ENCODE data around the gene SYNJ2.
A peak's percentile ranks its signal among the peaks of the same experiment; 100 is the strongest.

SYNJ2 gene

DNA sequence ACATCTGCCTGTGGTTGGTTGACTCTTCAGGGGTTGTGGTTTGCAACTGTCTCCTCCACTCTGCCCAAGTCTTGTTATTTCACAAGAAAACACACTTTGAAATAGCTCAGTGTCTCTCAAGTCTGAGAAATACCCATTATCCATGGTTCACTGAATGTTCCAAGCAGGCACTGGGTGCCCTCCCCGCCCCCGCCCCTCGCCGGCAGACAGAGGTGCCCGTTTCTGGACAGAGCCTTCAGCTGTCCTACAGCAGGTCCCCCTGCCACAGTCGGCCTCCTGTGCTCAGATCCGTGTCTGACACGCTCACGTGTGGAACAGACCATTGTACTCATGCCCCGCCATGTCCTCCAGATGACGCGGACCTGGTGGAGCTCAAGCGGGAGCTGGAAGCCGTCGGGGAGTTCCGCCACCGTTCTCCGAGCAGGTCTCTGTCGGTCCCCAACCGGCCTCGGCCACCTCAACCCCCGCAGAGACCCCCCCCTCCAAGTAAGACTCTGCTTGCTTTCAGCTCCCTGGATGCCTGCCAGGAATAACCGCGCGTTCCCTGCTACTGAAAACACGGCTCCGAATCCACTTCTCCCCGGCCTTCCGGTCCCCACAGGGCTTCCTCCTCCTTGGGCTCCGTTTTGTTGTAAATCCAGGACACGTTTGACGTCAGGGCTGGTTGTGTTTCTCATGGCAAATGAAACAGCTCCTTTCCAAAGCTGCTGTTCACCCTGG, 105.0 kb downstream of the SYNJ2 start:
- no peak for DNase-seq

DNA sequence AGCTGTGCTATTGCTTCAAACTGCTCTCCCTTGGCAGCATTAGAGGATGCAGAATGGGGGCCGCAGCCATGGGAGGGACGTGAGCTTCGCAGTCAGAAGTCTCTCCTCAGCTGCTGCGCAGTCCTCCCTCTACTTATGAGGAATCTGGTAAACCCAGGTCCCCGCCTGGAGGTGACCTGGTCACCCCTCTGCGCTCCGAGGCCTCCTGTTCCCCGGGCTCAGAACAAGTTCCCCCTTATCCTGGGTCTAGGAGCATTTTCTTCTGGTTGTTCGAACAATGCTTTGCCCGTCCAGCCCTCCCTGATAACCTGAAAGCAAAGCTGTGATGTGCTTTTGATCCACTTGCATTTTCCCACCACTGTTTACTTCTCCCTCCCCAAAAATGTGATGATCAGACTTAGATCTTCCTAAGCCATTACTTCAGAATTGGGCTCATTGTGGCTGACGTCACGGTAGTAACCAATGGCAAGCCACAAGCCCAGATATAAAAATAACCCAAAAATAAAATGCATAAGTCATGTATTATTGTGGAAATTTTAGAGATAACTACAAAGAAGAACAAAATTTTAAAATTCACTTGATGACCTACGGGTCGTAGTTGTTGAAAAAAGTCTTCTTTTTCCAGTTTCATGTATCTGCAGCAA, 105.7 kb downstream of the SYNJ2 start:
- no peak for DNase-seq

GRCh38 chr6:158092806-158093205, 111.1 kb downstream of the SYNJ2 start:
- no peak for DNase-seq

GRCh38 chr6:158095031-158095430, 113.4 kb downstream of the SYNJ2 start:
- no peak for DNase-seq

GRCh38 chr6:158095671-158096070, 114.0 kb downstream of the SYNJ2 start:
- DNase-seq: no peak

DNA sequence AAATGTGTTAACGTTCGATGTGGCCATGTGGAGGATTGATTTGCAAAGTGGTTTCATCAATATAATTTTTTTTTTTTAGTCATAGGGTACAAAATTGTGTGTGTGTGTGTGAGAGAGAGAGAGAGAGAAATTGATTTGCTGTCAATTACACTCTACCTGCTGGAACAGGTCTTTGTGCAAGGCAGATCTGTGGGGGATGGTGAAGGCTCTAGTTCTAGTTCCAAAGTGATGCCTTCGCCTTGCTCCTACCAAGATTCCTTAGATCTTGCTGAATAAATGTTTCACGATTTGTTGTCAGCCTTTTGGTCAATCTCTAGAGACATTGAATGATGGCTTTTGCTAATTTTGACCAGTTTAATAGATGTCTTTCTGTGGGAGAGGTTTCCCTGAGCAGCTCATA, 121.6 kb downstream of the SYNJ2 start:
- DNase-seq: no peak

DNA sequence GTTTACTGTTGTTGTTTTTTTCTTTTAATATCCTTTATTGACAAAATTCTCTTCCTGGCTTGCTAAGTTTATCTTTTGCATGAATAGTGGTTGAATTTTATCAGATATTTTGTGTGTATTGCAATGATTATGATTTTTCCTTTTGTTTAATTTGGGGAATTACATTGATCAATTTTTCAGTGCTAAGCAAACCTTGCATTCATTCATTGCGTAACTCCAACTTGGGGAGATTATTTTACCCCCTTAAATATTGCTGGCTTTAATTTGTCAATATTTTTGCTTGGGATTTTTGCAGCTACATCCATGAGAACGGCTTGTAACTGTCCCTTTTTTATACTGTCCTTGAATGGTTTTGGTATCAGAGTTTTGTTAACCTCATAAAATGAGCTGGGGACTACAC, 123.0 kb downstream of the SYNJ2 start:
- no peak for DNase-seq

- DNase-seq: no peak
Observed at GRCh38 chr6:158109748-158110147, 128.1 kb downstream of the SYNJ2 start.

DNA sequence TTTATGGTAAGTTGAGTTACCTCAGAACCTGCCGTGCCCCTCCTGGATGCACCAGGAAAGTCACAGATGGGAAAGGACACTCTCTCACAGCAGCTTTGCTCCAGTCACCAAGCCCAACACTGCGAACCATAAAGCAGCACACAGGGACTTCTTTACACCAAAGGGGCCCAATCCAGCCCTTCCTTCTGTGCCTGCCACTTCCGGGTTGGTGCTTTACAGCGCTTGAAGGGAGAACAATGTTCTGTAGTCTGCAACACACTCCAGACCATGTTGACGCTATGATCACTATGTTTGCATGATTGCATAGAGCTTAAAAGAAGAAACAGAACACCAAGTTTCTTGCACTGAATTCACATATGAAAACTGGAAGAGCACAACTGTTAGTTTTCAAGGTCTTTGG, 129.3 kb downstream of the SYNJ2 start:
- no peak for DNase-seq

- no peak for DNase-seq
Observed at GRCh38 chr6:158111987-158112386, 130.3 kb downstream of the SYNJ2 start.

DNA sequence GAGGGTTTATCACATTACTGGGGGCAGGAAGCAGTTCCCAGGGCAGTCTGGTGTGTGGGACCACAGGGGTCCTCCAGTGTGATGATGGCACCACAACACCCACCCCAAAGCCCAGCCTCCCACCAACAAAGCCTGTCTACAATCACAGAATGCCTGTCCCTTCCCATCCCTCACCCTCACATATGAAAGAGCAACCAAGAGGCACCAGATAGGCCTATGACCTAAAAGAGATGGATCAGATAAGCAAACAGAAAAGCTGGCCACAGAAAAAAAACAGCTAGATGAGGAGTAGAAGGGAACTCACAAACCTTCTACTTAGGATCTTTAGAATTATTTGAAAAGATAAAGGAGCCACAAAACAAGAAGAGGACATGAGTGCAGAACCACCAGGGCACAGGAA, 132.1 kb downstream of the SYNJ2 start:
- no peak for DNase-seq

- no peak for DNase-seq
Observed at GRCh38 chr6:158115102-158115501, 133.4 kb downstream of the SYNJ2 start.

DNA sequence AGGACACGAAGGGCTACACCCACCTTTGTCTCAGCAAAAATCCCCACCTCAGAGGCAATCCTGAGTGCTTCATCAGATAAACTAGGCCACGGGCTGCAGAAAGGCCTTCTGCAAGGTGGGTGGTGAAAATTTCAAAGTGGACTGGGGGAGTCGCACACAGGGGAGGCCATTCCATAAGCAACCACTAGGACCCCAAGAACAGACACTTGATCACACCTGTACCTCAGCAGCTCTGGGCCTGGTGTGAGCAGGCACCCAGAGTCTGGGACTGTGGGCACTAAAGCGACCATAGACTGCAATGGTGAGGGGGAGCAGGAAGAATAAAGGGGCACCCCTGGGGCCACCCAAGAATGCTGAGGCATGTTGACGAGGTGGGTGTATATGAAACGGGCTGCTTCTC, 133.8 kb downstream of the SYNJ2 start:
- DNase-seq: no peak

GRCh38 chr6:158118886-158119285, 137.2 kb downstream of the SYNJ2 start:
- DNase-seq: no peak

GRCh38 chr6:158121335-158121734, 139.7 kb downstream of the SYNJ2 start:
- DNase-seq: no peak

DNA sequence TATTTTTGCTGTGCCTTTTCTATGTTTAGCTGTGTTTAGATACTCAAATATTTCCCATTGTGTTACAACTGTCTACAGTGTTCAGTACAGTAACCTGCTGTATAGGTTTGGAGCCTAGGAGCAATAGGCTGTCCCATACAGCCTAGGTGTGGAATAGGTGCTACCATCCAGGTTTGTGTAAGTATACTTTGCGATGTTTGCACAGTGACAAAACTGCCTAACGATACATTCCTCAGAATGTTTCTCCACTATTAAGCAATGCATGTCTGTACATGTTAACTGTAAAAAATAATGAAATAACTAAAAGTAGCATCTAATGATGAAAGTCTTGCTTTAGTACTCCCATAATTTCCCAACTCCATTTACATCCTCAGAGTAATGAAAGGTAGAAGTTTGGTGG, 140.4 kb downstream of the SYNJ2 start:
- no peak for DNase-seq

GRCh38 chr6:158124288-158124687, 142.6 kb downstream of the SYNJ2 start:
- no peak for DNase-seq

DNA sequence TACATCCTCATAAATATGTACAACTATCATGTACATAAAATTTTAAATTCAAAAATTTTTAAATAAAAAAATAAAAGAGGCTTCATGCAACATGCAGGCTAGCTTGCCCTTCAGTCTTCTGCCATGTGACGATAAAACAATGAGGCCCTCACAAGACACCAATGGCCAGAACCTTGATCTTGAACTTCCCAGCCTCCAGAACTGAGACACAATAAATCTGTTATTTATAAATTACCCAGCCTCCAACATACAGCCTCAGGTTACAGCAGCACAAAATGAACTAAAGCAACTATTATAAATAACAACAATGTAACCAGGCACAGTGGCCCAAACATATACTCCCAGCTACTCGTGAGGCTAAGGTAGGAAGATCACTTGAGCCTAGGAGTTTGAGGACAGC, 143.6 kb downstream of the SYNJ2 start:
- DNase-seq: no peak

DNA sequence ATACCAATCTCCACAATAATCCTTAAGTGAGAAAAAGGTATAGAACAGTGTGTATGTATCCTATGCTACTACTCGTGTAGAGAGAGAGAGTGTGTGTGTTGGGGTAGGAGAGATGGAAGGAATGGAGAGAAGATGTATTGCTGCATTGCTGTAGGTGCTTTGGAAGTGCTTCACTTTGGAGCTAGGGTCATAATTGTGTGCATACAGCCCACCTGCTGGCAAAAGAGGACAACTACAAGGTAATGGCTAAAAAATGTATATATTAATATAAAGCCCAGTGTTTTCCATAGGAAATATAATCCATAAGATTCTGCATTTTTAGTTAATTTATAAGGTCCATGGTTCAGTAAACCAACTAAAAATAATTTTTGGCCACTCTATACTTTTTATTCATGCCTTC, 150.3 kb downstream of the SYNJ2 start:
- peak; percentile 26 for DNase-seq

- no peak for DNase-seq
Observed at GRCh38 chr6:158142789-158143188, 161.1 kb downstream of the SYNJ2 start.

GRCh38 chr6:158143700-158144099, 162.0 kb downstream of the SYNJ2 start:
- no peak for DNase-seq
